SU-DHL-6 (cell line): ENCODE measurements around the gene TM4SF1.

ENCODE experiments used
- CTCF ChIP-seq: fragments of 200-600 bp; sonication (generic); IDR thresholded peaks from one replicate; pipeline ENCODE4 v1.5.1; 2017; ENCODE audit warnings: antibody characterized with exemption, mild to moderate bottlenecking, low read length, moderate library complexity; ENCODE audit not compliant: insufficient read depth, poor library complexity, severe bottlenecking
- EZH2phosphoT487 ChIP-seq: fragments of 200-600 bp; sonication (generic), shearing (Covaris generic); conservative IDR thresholded peaks from 2 replicates; pipeline ENCODE4 v1.6.1; 2018; ENCODE audit warnings: mild to moderate bottlenecking, antibody characterized with exemption, low read length, moderate library complexity, mixed read lengths

- TF ChIP-seq CTCF (no peak), EZH2phosphoT487 (no peak)
Observed at GRCh38 chr3:149321640-149322039, 55.8 kb downstream of the TM4SF1 start.
